NOMO-1 treated with DMSO at 0.1 percent for 48 hours (cell line): ENCODE results near the gene SLC39A10.
A peak's percentile ranks its signal among the peaks of the same experiment; 100 is the strongest.
"Not testable (repeated sequence)": the region's sequence is repeated elsewhere in the genome, so short reads cannot be mapped to it uniquely, and the experiment has no call there.

Experiments used
- DNase-seq: peaks from one replicate; lab custom pipeline; 2025; ENCODE audit not compliant: unreplicated experiment; lab: John Stamatoyannopoulos, UW

The SLC39A10 gene

GRCh38 chr2:195670191-195670590 lies 13.2 kb downstream of the SLC39A10 start:
- no peak for DNase-seq

- DNase-seq: no peak
Observed at GRCh38 chr2:195671563-195671962, 14.5 kb downstream of the SLC39A10 start.

- no peak for DNase-seq
Observed at GRCh38 chr2:195672674-195673073, 15.6 kb downstream of the SLC39A10 start.

GRCh38 chr2:195674491-195675221 lies 17.6 kb downstream of the SLC39A10 start:
- DNase-seq: no peak

- no peak for DNase-seq
Observed at GRCh38 chr2:195675783-195676427, 18.9 kb downstream of the SLC39A10 start.

GRCh38 chr2:195677290-195677689 lies 20.3 kb downstream of the SLC39A10 start:
- DNase-seq: no peak

GRCh38 chr2:195677884-195678283 lies 20.9 kb downstream of the SLC39A10 start:
- no peak for DNase-seq

- DNase-seq: no peak
Observed at GRCh38 chr2:195682077-195682476, 25.1 kb downstream of the SLC39A10 start.

- DNase-seq: no peak
Observed at GRCh38 chr2:195683174-195683573, 26.1 kb downstream of the SLC39A10 start.

- DNase-seq: peak; percentile 17
Observed at GRCh38 chr2:195686564-195686963, 29.5 kb downstream of the SLC39A10 start.

- DNase-seq: no peak
Observed at GRCh38 chr2:195687320-195688086, 30.5 kb downstream of the SLC39A10 start.

- not testable (repeated sequence) for DNase-seq
Observed at GRCh38 chr2:195692531-195692930, 35.5 kb downstream of the SLC39A10 start.

GRCh38 chr2:195694553-195694952 lies 37.5 kb downstream of the SLC39A10 start:
- DNase-seq: no peak

GRCh38 chr2:195695002-195695631 lies 38.1 kb downstream of the SLC39A10 start:
- no peak for DNase-seq

GRCh38 chr2:195696012-195696411 lies 39.0 kb downstream of the SLC39A10 start:
- no peak for DNase-seq

GRCh38 chr2:195697681-195698220 lies 40.7 kb downstream of the SLC39A10 start:
- DNase-seq: no peak

GRCh38 chr2:195700480-195700879 lies 43.5 kb downstream of the SLC39A10 start:
- no peak for DNase-seq

- no peak for DNase-seq
Observed at GRCh38 chr2:195706161-195706900, 49.3 kb downstream of the SLC39A10 start.

- DNase-seq: no peak
Observed at GRCh38 chr2:195709901-195710806, 53.1 kb downstream of the SLC39A10 start.
